ENCODE measurements around the gene RNMT. TPM values are rescaled to one million over a fixed set of nuclear protein-coding genes. Genes with fewer than 3 reads are reported as not detected.

The RNMT gene
- total RNA-seq, 8 experiments from 2014 or later: 19.4 to 73.8 (median 38.0) TPM

- Histone ChIP-seq H3K4me3 (no peak overlapping the region), H3K4me1 (replicated peaks in 1 of 2) (no peaks in the 10 kb centered on the region), H3K27ac (no peak overlapping the region)
- 48 to 94% (median 62%) methylated on average over 1 to 4 of the region's 4 CpGs; no CpG with 5 or more reads in 1 of the 10 experiments for WGBS, 10 experiments
- no peak for ATAC-seq (replicated peaks in 6 of 8)
- in situ Hi-C loops (cut with MboI; ENCODE audit: low pct_unique_long_range_greater_than_20kb in 2 of 9, low sequenced_read_pairs in 9 of 9, unreplicated experiment in 9 of 9): loop anchor here in 3 of 9 experiments (25.0 kb wide), 2 partner anchors 108 to 283 kb away; partner anchors contain the start of gene MC2R (in 1 of the 3)
Measured at GRCh38 chr18:13804305-13804704, 77.8 kb downstream of the RNMT start.

- no peak for ATAC-seq (replicated peaks in 6 of 8)
- in situ Hi-C loops (cut with MboI; ENCODE audit: low pct_unique_long_range_greater_than_20kb in 2 of 9, low sequenced_read_pairs in 9 of 9, unreplicated experiment in 9 of 9): loop anchor here in 3 of 9 experiments (25.0 kb wide), 2 partner anchors 104 to 279 kb away; partner anchors contain the start of gene MC2R (in 1 of the 3)
Measured at GRCh38 chr18:13808294-13809042, 82.0 kb downstream of the RNMT start.

GRCh38 chr18:13809043-13809430, 82.6 kb downstream of the RNMT start:
- no peak for ATAC-seq (replicated peaks in 6 of 8)
- Histone ChIP-seq H3K27ac (no peak overlapping the region), H3K4me3 (no peak overlapping the region), H3K4me1 (replicated peaks in 1 of 2) (no peaks in the 10 kb centered on the region)
- WGBS, 10 experiments: 0 to 95% (median 78%) methylated on average over 1 to 2 of the region's 2 CpGs; no CpG with 5 or more reads in 4 of the 10 experiments
- in situ Hi-C loops (cut with MboI; ENCODE audit: low pct_unique_long_range_greater_than_20kb in 2 of 9, low sequenced_read_pairs in 9 of 9, unreplicated experiment in 9 of 9): loop anchor here in 3 of 9 experiments (25.0 kb wide), 2 partner anchors 103 to 278 kb away; partner anchors contain the start of gene MC2R (in 1 of the 3)

More at GRCh38 chr18:13808294-13809042, 82.0 kb downstream of the RNMT start:
- Histone ChIP-seq H3K4me3 (no peak overlapping the region), H3K4me1 (replicated peaks in 1 of 2) (no peaks in the 10 kb centered on the region), H3K27ac (no peak overlapping the region)
- WGBS, 10 experiments: 16 to 83% (median 37%) methylated on average over 1 to 8 of the region's 8 CpGs; no CpG with 5 or more reads in 1 of the 10 experiments

- in situ Hi-C loops (cut with MboI; ENCODE audit: low pct_unique_long_range_greater_than_20kb in 2 of 9, low sequenced_read_pairs in 9 of 9, unreplicated experiment in 9 of 9): loop anchor here in 3 of 9 experiments (10.0 to 25.0 kb wide), 3 partner anchors 103 to 278 kb away; partner anchors contain the start of gene MC2R (in 1 of the 3)
- Histone ChIP-seq H3K4me1 (replicated peaks in 1 of 2) (no peaks in the 10 kb centered on the region), H3K27ac (no peak overlapping the region), H3K4me3 (no peak overlapping the region)
- 0 to 45% (median 16%) methylated on average over 1 to 5 of the region's 5 CpGs for WGBS, 10 experiments
- ATAC-seq (replicated peaks in 6 of 8): no peak
Measured at GRCh38 chr18:13809531-13810255, 83.2 kb downstream of the RNMT start.

- no peak overlapping the region for H3K27ac ChIP-seq
- WGBS, 10 experiments: 4 to 80% (median 48%) methylated on average over 1 to 6 of the region's 10 CpGs; no CpG with 5 or more reads in 1 of the 10 experiments
- in situ Hi-C loops (cut with MboI; ENCODE audit: low pct_unique_long_range_greater_than_20kb in 2 of 9, low sequenced_read_pairs in 9 of 9, unreplicated experiment in 9 of 9): loop anchor here in 3 of 9 experiments (10.0 to 25.0 kb wide), 3 partner anchors 101 to 276 kb away; partner anchors contain the start of gene MC2R (in 1 of the 3)
- no peak for ATAC-seq (replicated peaks in 6 of 8)
- no peak overlapping the region for H3K4me3 ChIP-seq
- H3K4me1 ChIP-seq (replicated peaks in 1 of 2): no peaks in the 10 kb centered on the region
Measured at GRCh38 chr18:13810950-13811485, 84.5 kb downstream of the RNMT start.

- no peak overlapping the region for H3K4me3 ChIP-seq
- peak in 3 of 8 experiments; percentile 36 to 69 (median 51) for ATAC-seq (replicated peaks in 6 of 8)
- in situ Hi-C loops (cut with MboI; ENCODE audit: low pct_unique_long_range_greater_than_20kb in 2 of 9, low sequenced_read_pairs in 9 of 9, unreplicated experiment in 9 of 9): loop anchor here in 3 of 9 experiments (10.0 to 25.0 kb wide), 3 partner anchors 100 to 275 kb away; partner anchors contain the start of gene MC2R (in 1 of the 3)
- no peaks in the 10 kb centered on the region for H3K4me1 ChIP-seq (replicated peaks in 1 of 2)
- WGBS, 10 experiments: 0 to 63% (median 13%) methylated on average over 1 to 5 of the region's 6 CpGs; no CpG with 5 or more reads in 4 of the 10 experiments
- no peak overlapping the region for H3K27ac ChIP-seq
Measured at GRCh38 chr18:13811993-13812392, 85.5 kb downstream of the RNMT start.

- no peaks in the 10 kb centered on the region for H3K4me1 ChIP-seq (replicated peaks in 1 of 2)
- in situ Hi-C loops (cut with MboI; ENCODE audit: low pct_unique_long_range_greater_than_20kb in 2 of 9, low sequenced_read_pairs in 9 of 9, unreplicated experiment in 9 of 9): loop anchor here in 3 of 9 experiments (10.0 to 25.0 kb wide), 3 partner anchors 99 to 274 kb away; partner anchors contain the start of gene MC2R (in 1 of the 3)
- WGBS, 10 experiments: 0 to 29% (median 8%) methylated on average over 1 to 4 of the region's 4 CpGs
- H3K27ac ChIP-seq: no peak overlapping the region
- no peak overlapping the region for H3K4me3 ChIP-seq
- peak; percentile 74 to 98 (median 86) for ATAC-seq (replicated peaks in 6 of 8)
Measured at GRCh38 chr18:13813271-13813849, 86.9 kb downstream of the RNMT start.

Other genes with a start within 250 kb of the RNMT start
- gene FAM210A, start 115 bp upstream of the RNMT start, total RNA-seq: 10 to 100 TPM in 7 of 8 experiments, 1 to 10 TPM in 1; 7.5 to 15.8 (median 13.3) TPM
- under 1 TPM in 2 of 8 experiments, not detected in 6; 0.13 to 0.38 TPM for gene MC5R, start 97.5 kb downstream of the RNMT start, total RNA-seq
- under 1 TPM in 4 of 8 experiments, not detected in 4; 0.05 to 0.52 (median 0.16) TPM for gene MC2R, start 188.9 kb downstream of the RNMT start, total RNA-seq

Measured in motor neuron (in vitro differentiated cells).